ENCODE measurements around the gene IFT22. TPM values are rescaled to one million over a fixed set of nuclear protein-coding genes. Genes with fewer than 3 reads are reported as not detected.
"Not testable (repeated sequence)": the region's sequence is repeated elsewhere in the genome, so short reads cannot be mapped to it uniquely, and the experiment has no call there.

The IFT22 gene
- total RNA-seq, 1 donor from 2014 or later, result 7.0 TPM

DNA sequence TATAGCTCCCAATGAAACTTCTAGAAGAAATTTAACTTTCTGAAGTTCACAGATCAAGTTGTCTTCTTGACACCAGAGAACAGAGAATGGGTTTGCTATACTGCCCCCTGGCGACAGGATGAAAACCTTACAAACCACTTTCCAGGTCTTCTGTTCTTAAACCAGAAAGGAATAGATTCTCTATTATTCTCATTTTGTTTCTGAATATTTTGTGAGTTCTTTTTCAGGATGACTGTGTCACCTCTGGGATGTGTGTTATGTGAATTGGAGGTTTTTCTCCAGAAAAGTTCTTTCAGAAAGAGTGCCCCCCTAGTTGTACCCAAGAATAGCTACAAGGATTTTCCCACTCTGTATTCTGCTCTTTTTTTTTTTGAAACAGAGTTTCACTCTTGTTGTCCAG lies 6.3 kb downstream of the IFT22 start:
- ATAC-seq, result peak; percentile 82
- no peak for DNase-seq (ENCODE audit: low spot score)

DNA sequence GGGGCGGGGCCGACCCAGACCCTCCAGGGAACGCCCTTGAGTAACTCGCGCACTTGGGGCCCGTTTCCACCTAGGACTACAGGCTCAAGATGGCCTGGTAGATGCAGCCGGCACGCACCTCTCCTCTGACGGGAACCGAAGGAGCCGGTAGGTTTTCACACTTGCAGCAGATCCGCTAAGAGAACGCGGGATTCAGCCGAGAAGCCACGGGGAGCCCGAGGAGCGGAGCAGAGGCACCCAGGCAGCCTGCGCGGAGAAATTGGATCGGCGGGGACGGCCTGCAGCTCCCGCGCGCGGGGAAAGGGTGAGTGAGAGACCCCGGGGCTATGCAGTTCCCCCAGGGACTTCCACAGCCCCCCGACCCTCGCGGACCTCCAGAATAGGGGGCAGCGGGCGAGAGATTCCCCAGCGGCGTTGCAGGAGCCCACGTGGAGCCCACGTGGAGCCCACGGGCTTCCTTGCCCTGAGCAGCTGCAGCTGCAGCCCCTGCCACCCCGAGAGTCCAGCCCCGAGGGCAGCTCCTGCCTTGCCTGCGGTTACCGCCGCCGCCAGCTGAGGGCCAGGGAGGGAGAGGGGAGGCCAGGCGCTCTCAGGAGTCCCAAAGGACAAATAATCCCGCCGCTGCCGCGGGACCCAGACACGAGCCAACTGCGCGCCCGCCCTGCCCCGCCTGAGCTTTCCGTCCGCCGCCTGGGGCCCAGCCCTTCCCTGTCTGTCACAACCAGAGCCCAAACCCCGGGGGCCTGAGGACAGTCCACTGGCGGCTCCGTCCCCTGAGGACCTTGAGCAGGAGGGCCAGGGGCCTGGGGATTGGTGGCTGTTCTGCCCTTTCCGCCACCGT lies 13.1 kb downstream of the IFT22 start:
- DNase-seq (ENCODE audit: low spot score), result peak; percentile 83
- ATAC-seq, result peak; percentile 96

DNA sequence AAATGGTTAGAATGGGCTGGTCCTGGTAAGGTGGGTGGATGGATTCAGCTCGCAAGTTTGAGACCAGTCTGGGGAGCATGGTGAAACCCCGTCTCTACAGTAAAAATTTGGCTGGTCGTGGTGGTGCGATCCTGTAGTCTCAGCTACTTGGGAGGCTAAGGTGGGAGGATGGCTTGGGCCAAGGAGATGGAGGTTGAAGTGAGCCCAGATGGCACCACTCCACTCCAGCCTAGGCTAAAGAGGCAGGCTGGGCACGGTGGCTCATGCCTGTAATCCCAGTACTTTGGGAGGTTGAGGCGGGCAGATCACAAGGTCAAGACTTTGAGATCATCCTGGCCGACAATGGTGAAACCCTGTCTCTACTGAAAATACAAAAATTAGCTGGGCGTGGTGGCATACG lies 15.3 kb downstream of the IFT22 start:
- no peak for DNase-seq (ENCODE audit: low spot score)
- no peak for ATAC-seq

DNA sequence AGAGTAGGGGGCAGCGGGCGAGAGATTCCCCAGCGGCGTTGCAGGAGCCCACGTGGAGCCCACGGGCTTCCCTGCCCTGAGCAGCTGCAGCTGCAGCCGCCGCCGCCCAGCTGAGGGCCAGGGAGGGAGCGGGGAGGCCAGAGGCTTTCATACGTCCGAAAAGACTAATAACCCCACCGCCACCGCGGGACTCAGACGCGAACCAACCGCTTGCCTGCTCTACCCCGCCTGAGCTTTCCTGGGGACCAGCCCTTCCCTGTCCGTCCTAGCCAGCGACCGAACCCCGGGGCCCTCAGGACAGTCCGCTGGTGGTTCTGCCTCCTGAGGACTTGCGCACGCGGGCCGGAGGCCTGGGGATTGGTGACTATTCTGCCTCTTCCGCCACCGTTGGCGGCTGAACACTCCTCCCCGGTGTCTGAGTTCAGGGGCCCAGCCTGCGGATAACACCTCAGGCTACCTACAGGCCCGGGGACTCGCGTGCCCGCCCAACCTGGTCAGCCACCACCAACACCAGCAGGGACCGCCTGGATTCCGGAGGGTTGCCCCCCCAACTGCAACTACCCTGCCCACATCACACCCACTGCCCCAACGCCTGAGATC lies 18.4 kb downstream of the IFT22 start:
- DNase-seq (ENCODE audit: low spot score) (no peak), ATAC-seq (peak; percentile 16)

DNA sequence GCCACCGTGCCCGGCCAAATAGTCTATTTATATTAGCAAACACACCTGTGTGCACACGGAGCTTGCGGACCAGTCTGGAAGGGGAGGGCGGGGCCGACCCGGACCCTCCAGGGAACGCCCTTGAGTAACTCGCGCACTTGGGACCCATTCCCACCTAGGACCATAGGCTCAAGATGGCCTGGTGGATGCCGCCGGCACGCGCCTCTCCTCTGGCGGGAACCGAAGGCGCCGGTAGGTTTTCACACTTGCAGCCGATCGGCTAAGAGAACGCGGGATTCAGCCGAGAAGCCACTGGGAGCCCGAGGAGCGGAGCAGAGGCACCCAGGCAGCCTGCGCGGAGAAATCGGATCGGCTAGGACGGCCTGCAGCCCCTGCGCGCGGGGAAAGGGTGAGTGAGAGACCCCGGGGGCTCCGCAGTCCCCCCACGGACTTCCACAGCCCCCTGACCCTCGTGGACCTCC lies 18.9 kb downstream of the IFT22 start:
- DNase-seq (ENCODE audit: low spot score) (no peak), ATAC-seq (peak; percentile 14)

DNA sequence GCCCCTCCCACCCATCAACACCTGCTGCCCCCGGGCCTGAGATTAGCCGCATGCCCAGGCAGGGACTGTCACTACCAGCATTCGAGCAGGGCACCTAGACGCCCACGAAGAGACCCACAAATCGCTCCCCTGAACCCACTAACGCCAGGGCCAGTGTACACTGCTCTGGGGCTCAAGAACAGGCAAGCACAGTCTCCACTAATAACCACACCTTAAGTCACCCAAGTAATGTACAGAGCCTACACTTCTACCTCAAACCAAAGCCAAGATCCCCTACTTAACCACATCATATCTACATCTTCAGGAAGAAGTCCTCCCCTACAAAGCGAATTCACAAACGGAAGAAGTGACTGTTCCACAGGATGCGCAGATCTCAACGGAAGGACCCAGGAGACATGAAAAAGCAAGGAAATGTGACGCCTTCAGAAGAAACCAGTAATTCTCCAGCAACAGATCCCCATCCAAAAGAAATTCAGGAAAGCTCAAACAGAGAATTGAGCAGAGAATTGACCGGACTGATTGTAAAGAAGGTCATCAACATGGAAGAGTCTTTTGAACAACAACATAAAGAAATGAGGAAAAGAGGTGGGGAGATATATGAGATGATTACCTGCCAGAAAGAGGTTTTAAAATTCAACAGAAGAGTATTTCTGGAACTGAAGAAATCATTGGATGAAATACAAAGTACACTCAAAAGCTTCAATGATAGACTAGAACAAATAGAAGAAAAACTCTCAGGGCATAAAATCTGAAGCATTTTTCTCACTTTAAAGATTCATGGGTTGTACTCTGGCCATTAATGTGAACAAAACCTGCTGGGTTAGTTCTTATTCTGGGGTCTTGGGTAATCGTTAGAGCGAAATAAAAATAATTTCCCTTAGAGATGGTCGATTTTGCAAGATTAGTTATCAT lies 20.9 kb downstream of the IFT22 start:
- DNase-seq (ENCODE audit: low spot score), result no peak
- ATAC-seq, result no peak

DNA sequence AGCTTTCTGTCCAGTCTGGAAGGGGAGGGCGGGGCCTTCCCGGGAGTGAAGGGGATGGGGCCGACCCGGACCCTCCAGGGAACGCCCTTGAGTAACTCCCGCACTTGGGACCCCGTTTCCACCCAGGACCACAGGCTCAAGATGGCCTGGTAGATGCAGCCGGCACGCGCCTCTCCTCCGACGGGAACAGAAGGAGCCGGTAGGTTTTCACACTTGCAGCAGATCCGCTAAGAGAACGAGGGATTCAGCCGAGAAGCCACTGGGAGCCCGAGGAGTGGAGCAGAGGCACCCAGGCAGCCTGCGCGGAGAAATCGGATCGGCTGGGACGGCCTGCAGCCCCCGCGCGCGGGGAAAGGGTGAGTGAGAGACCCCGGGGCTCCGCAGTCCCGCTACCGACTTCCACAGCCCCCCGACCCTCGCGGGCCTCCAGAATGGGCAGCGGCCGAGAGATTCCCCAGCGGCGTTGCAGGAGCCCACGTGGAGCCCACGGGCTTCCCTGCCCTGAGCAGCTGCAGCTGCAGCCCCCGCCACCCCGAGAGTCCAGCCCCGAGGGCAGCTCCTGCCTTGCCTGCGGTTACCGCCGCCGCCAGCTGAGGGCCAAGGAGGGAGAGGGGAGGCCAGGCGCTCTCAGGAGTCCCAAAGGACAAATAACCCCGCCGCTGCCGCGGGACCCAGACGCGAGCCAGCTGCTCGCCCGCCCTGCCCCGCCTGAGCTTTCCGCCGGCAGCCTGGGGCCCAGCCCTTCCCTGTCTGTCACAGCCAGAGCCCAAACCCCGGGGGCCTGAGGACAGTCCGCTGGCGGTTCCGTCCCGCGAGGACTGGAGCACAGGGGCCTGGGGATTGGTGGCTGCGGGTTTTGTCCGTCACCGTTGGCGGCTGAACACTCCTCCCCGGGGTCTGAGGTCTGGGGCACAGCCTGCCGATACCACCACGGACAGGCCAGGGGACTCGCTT lies 21.8 kb downstream of the IFT22 start:
- no peak for DNase-seq (ENCODE audit: low spot score)
- ATAC-seq, result peak; percentile 64

DNA sequence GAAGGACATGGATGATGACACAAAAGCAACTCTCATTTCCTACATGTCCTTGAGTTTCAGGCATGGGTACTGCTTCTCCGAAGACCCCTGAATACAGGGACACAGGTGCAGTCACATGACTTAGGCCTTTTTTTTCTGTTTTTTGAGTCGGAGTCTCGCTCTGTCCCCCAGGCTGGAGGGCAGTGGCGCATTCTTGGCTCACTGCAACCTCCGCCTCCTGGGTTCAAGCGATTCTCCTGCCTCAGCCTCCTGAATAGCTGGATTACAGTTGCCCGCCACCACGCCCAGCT lies 26.8 kb downstream of the IFT22 start:
- DNase-seq (ENCODE audit: low spot score) (no peak), ATAC-seq (no peak)

DNA sequence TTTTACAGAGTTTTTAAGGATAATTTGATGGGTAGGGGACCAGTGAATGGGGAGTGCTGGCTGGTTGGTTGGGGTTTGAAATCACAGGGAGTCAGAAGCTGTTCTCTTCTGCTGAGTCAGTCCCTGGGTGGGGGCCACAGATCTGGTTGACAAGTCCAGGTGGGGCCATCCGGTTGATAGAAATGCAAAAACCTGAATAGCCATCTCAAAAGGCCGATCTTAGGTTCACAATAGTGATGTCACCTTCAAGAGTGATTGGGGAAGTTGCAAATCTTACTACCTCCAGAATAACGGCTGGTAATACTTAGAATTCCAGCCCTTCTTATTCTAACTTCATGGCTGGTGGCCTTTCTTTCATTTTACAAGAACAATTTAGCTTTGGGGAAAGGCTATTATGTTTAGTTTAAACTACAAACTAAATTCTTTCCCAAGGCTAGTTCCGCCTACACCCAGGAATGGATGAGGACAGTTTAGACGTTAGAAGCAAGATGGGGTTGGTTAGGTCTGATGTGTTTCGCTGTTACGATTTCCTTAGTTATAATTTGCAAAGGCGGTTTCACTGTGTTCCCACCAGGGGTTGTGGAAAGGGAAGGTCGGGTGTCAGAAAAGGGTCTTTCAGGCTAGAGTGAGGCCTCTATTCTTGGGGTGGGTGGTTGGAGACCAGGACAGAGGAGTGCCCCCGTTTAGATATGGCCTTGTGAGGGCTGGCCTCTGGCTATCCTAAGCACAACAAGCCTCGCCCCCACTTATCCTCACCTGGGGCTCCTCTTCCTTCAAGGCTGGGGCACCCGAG lies 27.4 kb downstream of the IFT22 start:
- DNase-seq (ENCODE audit: low spot score), result no peak
- no peak for ATAC-seq

DNA sequence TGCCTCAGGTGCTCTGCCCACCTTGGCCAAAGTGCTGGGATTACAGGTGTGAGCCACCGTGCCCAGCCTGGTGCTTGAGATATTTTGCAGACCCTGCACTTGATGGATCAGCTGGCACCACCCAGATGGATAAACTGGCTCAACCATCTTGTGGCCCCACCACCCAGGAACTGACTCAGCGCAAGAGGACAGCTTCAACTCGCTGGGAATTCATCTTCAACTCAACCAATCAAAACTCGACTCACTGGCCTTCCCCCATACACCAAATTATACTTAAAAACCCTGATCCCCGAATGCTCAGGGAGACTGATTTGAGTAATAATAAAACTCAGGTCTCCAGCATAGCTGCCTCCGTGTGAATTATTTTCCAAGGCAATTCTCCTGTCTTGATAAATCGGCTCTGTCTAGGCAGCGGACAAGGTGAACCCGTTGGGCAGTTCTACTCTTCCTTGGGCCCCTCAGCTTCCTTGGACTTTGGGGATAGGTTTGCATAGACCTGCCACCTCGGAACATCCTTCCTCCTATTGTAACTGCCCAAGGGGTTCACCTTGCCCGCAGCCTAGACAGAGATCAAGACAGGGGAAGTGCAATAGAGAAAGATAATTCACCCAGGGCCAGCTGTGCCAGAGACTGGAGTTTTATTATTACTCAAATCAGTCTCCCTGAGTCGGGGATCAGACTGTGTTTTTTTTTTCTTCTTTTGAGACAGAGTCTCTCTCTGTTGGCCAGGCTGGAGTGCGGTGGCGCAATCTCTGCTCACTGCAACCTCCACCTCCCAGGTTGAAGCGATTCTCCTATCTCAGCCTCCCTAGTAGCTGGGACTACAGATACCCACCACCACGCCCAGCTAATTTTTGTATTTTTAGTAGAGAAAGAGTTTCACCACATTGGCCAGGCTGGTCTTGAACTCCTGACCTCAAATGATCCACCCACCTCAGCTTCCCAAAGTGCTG lies 28.3 kb downstream of the IFT22 start:
- not testable (repeated sequence) for DNase-seq (ENCODE audit: low spot score); ATAC-seq

DNA sequence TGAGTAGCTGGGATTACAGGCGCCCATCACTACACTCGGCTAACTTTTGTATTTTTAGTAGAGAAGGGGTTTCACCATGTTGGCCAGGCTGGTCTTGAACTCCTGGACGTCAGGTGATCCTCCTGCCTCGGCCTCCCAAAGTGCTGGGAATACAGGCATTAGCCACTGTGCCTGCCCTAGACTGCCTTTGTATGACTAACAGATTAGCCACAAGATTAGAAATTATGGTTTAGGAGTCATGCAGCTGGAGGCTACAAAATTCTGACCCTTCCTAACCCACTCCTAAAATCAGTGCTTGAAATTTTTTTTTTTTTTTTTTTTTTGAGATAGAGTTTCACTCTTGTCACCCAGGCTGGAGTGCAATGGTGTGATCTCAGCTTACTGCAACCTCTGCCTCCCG lies 29.0 kb downstream of the IFT22 start:
- DNase-seq (ENCODE audit: low spot score); ATAC-seq: not testable (repeated sequence)

DNA sequence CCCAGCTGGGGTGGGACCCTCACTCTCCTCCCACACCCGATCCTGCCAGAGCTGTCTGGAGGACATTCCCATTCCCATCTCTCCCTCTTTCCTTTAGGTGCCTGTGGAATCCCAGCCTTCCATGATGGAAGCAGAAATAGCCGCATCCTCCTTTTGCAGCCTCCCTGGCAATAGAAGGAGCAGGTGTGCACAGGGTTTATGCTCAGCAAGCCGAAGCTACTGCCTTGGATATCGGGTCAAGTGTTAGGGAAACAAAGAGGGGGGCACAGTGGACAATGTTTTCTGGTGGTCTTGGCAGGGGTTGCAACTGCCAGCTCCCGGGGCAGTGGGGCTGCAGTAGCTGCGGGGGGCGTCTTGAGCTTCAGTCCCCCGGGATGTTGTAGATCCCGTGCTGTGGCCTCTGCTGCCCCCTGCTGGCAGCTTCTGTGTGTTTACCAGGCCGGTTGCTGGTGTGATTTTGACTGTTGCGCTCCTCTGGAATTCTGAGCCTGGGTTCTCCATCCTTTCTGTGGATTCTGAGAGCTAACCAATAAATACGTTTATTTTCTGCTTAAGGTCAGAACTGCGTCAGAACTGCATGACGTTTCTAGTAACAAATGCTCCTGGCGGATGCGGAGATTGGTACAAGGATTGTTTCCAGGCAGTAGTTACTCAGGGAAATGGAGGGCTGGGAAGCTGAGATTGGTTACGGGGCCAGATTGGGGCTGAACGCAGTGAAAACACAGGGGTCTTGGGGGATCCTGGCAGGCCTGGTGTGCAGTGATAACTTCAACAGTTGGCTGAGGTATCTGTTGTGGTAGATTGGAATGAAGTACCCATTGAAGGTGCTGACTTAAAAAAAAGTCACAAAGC lies 31.2 kb downstream of the IFT22 start:
- peak; percentile 75 for DNase-seq (ENCODE audit: low spot score)

DNA sequence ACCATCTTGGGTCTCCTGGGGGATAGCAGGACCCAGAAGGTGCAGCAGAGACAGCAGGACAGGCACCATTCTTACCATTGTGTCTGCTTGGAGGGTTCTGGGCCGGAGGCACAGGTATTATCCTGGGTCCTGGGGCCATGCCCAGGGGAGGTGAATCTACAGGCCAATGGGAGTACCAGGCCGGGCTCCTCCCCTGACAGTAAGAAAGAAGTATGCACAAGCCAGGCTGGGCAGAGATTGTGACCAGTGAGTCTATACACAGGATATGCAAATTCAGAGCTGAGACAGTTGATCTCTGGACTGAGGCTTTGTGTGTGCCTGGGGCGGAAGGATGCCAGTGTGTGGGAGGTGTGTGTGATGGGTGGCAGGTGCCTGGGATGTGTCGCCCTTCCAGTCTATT lies 31.9 kb downstream of the IFT22 start:
- DNase-seq (ENCODE audit: low spot score), result peak; percentile 89
- peak; percentile 85 for ATAC-seq

More for the DNA sequence above, 31.2 kb downstream of the IFT22 start:
- peak; percentile 65 for ATAC-seq

DNA sequence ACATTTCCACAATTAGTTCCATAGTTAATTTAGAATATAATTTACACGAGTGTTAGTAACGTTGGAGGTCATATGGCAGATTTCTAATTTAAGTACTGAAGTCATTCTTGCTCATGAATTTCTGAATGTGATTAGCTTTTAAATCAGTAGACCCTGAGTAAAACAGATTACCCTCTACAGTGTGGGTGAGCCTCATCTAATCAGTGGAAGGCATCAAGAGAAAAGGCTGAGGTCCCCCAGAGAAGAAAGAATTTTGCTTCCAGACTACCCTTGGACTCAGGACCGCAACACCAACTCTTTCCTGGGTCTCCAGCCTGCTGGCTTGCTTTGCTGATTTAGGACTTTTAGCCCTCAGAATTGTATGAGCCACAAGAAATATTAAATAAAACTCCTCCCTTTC lies 33.2 kb downstream of the IFT22 start:
- ATAC-seq, result no peak
- no peak for DNase-seq (ENCODE audit: low spot score)

DNA sequence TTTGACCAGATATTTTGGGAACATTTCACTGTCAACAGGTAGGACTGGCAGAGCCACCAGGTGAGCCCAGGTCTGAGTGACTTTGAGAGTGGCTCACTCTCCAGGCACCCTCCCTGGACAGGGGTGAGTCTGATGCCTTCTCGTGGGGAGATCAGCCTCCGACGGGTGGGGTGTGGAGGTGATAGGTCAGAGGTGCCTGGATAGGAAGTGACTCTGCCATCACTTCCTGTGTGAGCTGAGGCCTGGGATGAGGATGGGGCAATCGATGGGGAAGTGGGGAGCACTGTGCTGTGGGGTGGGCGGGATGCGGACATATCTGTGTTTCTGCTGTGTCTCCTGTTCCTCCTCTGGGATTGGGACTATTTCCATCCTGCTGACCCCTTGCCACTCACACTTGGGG lies 34.6 kb downstream of the IFT22 start:
- peak; percentile 12 for ATAC-seq
- DNase-seq (ENCODE audit: low spot score), result peak; percentile 58

DNA sequence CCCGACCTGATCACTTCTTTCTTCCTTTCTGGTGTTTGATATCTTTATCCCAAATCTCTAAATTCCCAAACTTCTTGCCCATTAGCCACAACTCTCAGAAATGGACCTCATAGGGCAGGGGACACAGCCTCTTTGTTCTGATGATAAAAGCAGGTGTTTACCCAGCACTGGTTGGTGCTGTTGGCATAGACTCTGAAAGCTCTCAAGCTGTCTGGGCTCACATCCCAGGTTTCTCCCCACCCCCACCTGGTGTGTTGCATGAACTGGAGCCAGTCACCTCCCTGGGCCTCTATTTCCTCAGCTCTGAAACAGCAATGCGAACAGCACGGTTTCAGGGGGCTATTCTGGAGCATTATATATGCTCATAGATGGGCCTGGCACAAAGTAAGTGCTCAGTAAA lies 35.7 kb downstream of the IFT22 start:
- DNase-seq (ENCODE audit: low spot score) (peak; percentile 92), ATAC-seq (peak; percentile 60)

DNA sequence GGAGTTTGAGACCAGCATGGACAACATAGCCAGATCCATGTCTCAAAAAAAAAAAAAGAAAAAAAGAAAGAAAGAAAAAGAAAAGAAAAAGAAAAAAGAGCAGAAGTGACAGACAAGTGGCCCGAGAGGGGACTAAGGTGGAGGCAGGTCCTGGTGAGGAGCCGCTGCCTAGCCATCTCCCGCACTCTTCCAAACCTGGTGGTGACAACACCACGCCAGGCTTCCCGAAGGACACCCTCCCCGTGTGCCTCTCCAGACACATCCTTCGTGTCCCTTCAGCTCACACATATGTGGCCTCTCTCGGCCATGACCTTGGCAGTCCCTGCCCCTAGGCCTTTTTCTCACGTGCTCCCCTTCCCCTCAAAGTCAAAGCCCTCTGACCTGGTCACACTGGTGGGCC lies 36.4 kb downstream of the IFT22 start:
- DNase-seq (ENCODE audit: low spot score) (no peak), ATAC-seq (no peak)

Measured in left lobe of liver (tissue), 2 donors.